PC-9 (cell line): ENCODE measurements around the gene ARNT2. TPM values are rescaled to one million over a fixed set of nuclear protein-coding genes. Genes with fewer than 3 reads are reported as not detected.

Source experiments
- BruUV-seq: library from RNA; stranded (reverse); fragments of 400-500 nt; replicated peaks from 2 replicates; lab custom pipeline; 2021; lab: Mats Ljungman, UMichigan
- CTCF ChIA-PET: fragments of 300-600 bp; sonication (Branson Sonifier 250); formaldehyde crosslinking; loops from one replicate; lab custom pipeline; 2022; ENCODE audit warnings: antibody characterized with exemption; lab: Charles Lee
- POLR2A ChIA-PET: fragments of 300-600 bp; sonication (Branson Sonifier 250); formaldehyde crosslinking; loops from one replicate; lab custom pipeline; 2022; ENCODE audit warnings: antibody characterized with exemption; ENCODE audit not compliant: unreplicated experiment; lab: Charles Lee
- DNase-seq, 2 experiments: peaks; one replicate each; pipeline versions ENCODE4 v3.0.0 to v3.0.0-alpha.2; 2015 to 2022; ENCODE audit warnings: mixed read lengths in 1 of 2
- H2AFZ ChIP-seq: fragments of 200-600 bp; sonication (generic); 2 replicates; pipeline ENCODE4 v1.8.1; 2017; ENCODE audit warnings: antibody characterized with exemption
- H3F3A ChIP-seq: fragments of 200-600 bp; sonication (generic); 2 replicates; pipeline ENCODE4 v1.8.1; 2017; ENCODE audit warnings: antibody characterized with exemption, mild to moderate bottlenecking, low read depth; ENCODE audit not compliant: insufficient read depth
- H3K27ac ChIP-seq: fragments of 200-600 bp; sonication (generic); 2 replicates; pipeline ENCODE4 v1.6.1; 2016; ENCODE audit warnings: mixed run types
- H3K27me3 ChIP-seq: fragments of 200-600 bp; sonication (generic); 2 replicates; pipeline ENCODE4 v1.6.1; 2016; ENCODE audit warnings: low read depth, mixed run types; ENCODE audit not compliant: insufficient read depth
- H3K36me3 ChIP-seq: fragments of 200-600 bp; sonication (generic); 2 replicates; pipeline ENCODE4 v1.6.1; 2016; ENCODE audit warnings: low read depth, mixed run types
- H3K4me1 ChIP-seq: fragments of 200-600 bp; sonication (generic); replicated peaks from 2 replicates; pipeline ENCODE4 v1.6.1; 2016; ENCODE audit warnings: mixed run types; ENCODE audit not compliant: insufficient read depth
- H3K4me2 ChIP-seq: fragments of 200-600 bp; sonication (generic); 2 replicates; pipeline ENCODE4 v1.6.1; 2017; ENCODE audit warnings: mixed run types
- H3K4me3 ChIP-seq: fragments of 200-600 bp; sonication (generic); 2 replicates; pipeline ENCODE4 v1.6.1; 2016; ENCODE audit warnings: mixed run types
- H3K79me2 ChIP-seq: fragments of 200-600 bp; sonication (generic); 2 replicates; pipeline ENCODE4 v1.6.1; 2017; ENCODE audit warnings: low read depth, mixed run types
- H3K9me2 ChIP-seq: fragments of 200-600 bp; sonication (generic); 2 replicates; pipeline ENCODE4 v1.8.1; 2017; ENCODE audit warnings: mild to moderate bottlenecking; ENCODE audit not compliant: insufficient read depth
- H3K9me3 ChIP-seq: fragments of 200-600 bp; sonication (generic); 2 replicates; pipeline ENCODE4 v1.8.1; 2016; ENCODE audit warnings: low read depth; ENCODE audit not compliant: insufficient read depth
- H4K20me1 ChIP-seq: fragments of 200-600 bp; sonication (generic); 2 replicates; pipeline ENCODE4 v1.8.1; 2017; ENCODE audit not compliant: insufficient read depth
- EZH2 ChIP-seq: fragments of 200-600 bp; sonication (generic); IDR thresholded peaks from 2 replicates; pipeline ENCODE4 v1.8.0; 2017; ENCODE audit warnings: antibody characterized with exemption, low read depth
- intact Hi-C: fragments of 100-400 bp; cut with micrococcal nuclease; formaldehyde crosslinking; loops from one replicate; pipeline ENCODE4 v1.10.0; 2022; ENCODE audit not compliant: unreplicated experiment
- total RNA-seq: library from RNA; stranded (reverse); gene quantifications from 2 replicates; pipeline ENCODE4 v1.2.3, GENCODE V29; 2021
- TF ChIP-seq, protein P1 (sequence below): fragments of 200-600 bp; sonication (generic); conservative IDR thresholded peaks from 2 replicates; pipeline ENCODE4 v1.6.1; 2017; ENCODE audit warnings: mixed run types, antibody characterized with exemption, mild to moderate bottlenecking, moderate library complexity

ARNT2 gene
- total RNA-seq, 1 experiment from 2014 or later: 4.3 TPM

DNA sequence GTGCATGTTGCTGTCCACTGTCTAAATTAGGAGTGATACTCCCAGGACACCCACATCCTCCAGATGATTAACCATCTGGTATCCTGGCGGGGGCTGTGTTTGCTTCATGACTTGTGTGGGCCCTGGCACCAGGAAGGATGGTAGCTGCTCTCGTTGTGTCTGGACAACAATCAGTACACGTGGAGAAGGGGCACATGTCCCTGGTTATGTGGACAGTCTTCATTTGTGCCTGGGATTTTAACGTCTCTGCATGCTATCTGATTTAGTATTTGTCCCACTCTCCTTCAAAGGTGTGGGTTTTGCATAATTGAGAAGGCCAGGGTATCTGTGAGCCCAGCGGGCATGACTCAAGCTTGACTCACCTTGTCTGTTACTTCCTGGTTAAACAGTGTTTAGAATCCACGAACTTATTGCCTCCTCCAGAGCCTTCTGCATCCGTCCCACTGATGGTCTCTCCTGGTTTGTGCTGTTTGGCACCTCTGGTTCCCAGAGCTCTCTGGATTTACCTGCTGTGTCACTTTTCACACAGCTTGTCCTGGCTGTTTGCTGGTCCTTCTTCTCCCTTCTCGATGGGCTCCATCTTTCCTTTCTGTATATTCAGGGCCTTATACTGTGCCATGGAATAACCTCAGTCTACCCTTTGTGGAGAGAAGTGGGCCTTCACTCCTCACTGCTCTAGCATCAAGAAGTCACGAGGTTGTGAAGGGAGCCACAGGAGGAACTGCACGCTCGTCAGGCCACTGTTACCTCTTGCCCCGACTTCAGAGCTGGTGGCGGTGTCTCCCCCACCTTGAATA lies 32.5 kb downstream of the ARNT2 start:
- peak overlapping the region; percentile 36; the same call in 1 of the 2 replicates for H2AFZ ChIP-seq
- TF ChIP-seq, protein P1, sequence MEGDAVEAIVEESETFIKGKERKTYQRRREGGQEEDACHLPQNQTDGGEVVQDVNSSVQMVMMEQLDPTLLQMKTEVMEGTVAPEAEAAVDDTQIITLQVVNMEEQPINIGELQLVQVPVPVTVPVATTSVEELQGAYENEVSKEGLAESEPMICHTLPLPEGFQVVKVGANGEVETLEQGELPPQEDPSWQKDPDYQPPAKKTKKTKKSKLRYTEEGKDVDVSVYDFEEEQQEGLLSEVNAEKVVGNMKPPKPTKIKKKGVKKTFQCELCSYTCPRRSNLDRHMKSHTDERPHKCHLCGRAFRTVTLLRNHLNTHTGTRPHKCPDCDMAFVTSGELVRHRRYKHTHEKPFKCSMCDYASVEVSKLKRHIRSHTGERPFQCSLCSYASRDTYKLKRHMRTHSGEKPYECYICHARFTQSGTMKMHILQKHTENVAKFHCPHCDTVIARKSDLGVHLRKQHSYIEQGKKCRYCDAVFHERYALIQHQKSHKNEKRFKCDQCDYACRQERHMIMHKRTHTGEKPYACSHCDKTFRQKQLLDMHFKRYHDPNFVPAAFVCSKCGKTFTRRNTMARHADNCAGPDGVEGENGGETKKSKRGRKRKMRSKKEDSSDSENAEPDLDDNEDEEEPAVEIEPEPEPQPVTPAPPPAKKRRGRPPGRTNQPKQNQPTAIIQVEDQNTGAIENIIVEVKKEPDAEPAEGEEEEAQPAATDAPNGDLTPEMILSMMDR: no peak
- no peak for TF ChIP-seq EZH2
- no peaks in the 10 kb centered on the region for H3K27me3 ChIP-seq
- CTCF ChIA-PET: interaction anchor here (0.6 to 1.1 kb wide), 2 partner anchors 538 to 829 kb away, joined by 3 to 6 read pairs; no protein-coding TSS in a partner anchor
- peak; percentile 64 to 95 for DNase-seq
- no peaks in the 10 kb centered on the region for H3K9me3 ChIP-seq
- POLR2A ChIA-PET: interaction anchor here (0.6 kb wide), 1 partner anchor 572 kb away, joined by 19 read pairs; no protein-coding TSS in a partner anchor
- peak overlapping the region; percentile 16; the same call in 1 of the 2 replicates for H3K4me3 ChIP-seq
- H3K79me2 ChIP-seq: no peaks in the 10 kb centered on the region
- H3K4me1 ChIP-seq: peaks cover 28% of the 10 kb centered on the region
- H3K27ac ChIP-seq: peak overlapping the region; percentile 94
- intact Hi-C loops: no loop called here
- TSS peak; percentile 87 for BruUV-seq
- H3K4me2 ChIP-seq: peak overlapping the region; percentile 70
- no peaks in the 10 kb centered on the region for H3K36me3 ChIP-seq
- H3F3A ChIP-seq: peaks cover 23% of the 10 kb centered on the region
- H4K20me1 ChIP-seq: no peaks in the 10 kb centered on the region
- H3K9me2 ChIP-seq: no peaks in the 10 kb centered on the region

DNA sequence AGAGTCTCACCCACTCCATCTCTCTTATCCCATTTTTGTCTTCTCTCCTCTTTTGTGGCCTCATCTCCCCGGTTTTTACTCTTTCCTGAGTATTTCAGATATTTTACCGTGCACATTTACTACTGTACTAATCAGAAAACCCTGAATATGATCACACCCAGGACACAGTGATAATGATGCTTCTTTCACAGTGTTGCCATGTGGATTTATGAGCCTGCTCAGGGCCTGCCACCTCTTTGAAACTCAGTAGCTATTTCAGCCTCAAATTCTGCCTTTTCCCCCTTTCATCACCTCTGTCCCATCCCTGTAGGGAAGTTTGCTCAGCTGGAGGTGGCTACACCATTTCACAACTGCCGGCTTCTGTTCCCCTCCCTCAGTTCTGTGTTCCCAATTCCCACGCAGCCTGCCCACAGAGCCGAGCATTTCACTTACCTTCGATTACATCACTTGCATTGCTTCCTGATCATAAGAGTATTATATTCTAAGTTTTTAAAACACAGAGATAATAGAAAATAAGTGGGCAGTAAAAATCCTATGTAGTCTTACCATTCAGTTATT lies 33.2 kb downstream of the ARNT2 start:
- H4K20me1 ChIP-seq: no peaks in the 10 kb centered on the region
- H3K9me3 ChIP-seq: no peaks in the 10 kb centered on the region
- peaks cover 23% of the 10 kb centered on the region for H3F3A ChIP-seq
- ChIA-PET POLR2A (no interaction called here), CTCF (interaction anchor here (1.1 kb wide), 1 partner anchor 828 kb away, joined by 3 read pairs; no protein-coding TSS in a partner anchor)
- peak overlapping the region; percentile 40; the same call in 1 of the 2 replicates for H2AFZ ChIP-seq
- H3K27me3 ChIP-seq: no peaks in the 10 kb centered on the region
- intact Hi-C loops: no loop called here
- H3K27ac ChIP-seq: peak overlapping the region; percentile 94
- H3K36me3 ChIP-seq: no peaks in the 10 kb centered on the region
- H3K9me2 ChIP-seq: no peaks in the 10 kb centered on the region
- H3K4me2 ChIP-seq: peak overlapping the region; percentile 70
- H3K79me2 ChIP-seq: no peaks in the 10 kb centered on the region
- peaks cover 28% of the 10 kb centered on the region for H3K4me1 ChIP-seq
- BruUV-seq: no TSS peak
- peak overlapping the region; percentile 14; the same call in 1 of the 2 replicates for H3K4me3 ChIP-seq
- peak in 1 of 2 experiments; percentile 52 for DNase-seq
- TF ChIP-seq, protein P1: no peak
- TF ChIP-seq EZH2: no peak

DNA sequence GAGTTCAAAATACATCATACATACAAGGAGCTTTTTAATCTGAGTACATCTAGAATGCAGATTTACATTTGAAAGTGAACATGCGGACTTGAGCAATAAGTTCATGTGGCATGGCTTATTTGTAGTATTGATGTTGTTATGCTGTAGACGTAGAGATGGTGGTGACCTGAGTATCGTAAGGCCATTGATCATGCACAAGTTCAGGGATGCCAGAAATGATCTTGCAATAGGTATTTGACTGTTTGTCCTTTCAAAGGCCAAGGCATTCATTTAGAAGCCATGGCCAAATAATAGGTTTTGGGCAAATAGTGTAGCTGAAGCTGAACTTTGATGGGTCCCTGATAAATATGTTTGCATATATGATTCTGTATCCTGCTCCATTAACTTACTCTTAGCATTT lies 35.0 kb downstream of the ARNT2 start:
- Histone ChIP-seq H3K36me3 (no peaks in the 10 kb centered on the region), H3F3A (peaks cover 23% of the 10 kb centered on the region), H3K4me3 (no peak overlapping the region), H3K27me3 (no peaks in the 10 kb centered on the region), H3K9me2 (no peaks in the 10 kb centered on the region), H2AFZ (no peak overlapping the region), H3K79me2 (no peaks in the 10 kb centered on the region), H4K20me1 (no peaks in the 10 kb centered on the region), H3K4me2 (no peak overlapping the region), H3K27ac (no peak overlapping the region), H3K9me3 (no peaks in the 10 kb centered on the region), H3K4me1 (peaks cover 28% of the 10 kb centered on the region)
- TF ChIP-seq EZH2: no peak
- TF ChIP-seq, protein P1: no peak
- ChIA-PET POLR2A (interaction anchor here (0.7 kb wide), 1 partner anchor 103 kb away, joined by 3 read pairs; no protein-coding TSS in a partner anchor), CTCF (no interaction called here)
- no TSS peak for BruUV-seq
- intact Hi-C loops: no loop called here
- no peak for DNase-seq
